ENCODE measurements around the gene SLC13A4. TPM values are rescaled to one million over a fixed set of nuclear protein-coding genes. Genes with fewer than 3 reads are reported as not detected.

The SLC13A4 gene
- total RNA-seq, 1 donor from 2014 or later, result 0.07 TPM

DNA sequence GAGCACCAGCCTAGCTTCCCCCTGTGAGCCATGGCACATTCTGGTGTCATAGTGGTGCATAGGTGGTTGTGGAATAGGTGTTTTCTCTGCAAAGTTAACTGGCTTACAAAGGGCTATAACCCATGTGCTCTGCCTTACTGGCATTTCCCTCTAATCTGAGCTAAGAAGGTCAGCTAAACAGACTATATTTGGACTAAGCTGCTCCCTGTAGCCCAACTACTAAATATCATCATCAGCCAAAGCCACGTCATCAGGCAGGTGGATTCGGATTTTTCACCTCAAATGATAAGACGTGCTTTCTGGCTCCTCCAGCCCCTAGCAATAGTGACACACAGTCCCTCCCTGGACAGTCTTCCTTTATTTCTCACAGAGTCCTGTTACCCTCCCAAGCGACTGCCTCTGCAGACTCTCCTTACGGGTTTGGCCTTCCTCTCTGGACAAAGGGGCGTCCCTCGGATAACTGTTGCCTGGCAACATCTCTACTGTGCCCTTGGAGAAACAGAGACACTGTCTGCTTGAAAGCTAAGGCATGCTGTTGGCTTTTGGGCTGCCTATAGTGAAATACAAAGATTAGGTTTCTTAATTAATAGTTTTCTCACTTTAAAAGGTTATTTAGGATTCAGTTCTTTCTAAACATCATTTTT is 9.1 kb downstream of the SLC13A4 start:
- no peak overlapping the region for H3K9ac ChIP-seq (ENCODE audit: low read length)
- Mint-ChIP-seq H3K27me3 (ENCODE audit: low read depth, unreplicated experiment) (peaks cover 2% of the 10 kb centered on the region), H3K27ac (ENCODE audit: unreplicated experiment) (no peak overlapping the region), H3K9me3 (ENCODE audit: unreplicated experiment) (no peaks in the 10 kb centered on the region), H3K4me3 (ENCODE audit: unreplicated experiment) (no peak overlapping the region), H3K4me1 (ENCODE audit: low read depth, unreplicated experiment) (peaks cover 8% of the 10 kb centered on the region), H3K36me3 (ENCODE audit: low read depth, unreplicated experiment) (no peaks in the 10 kb centered on the region)
- H3K79me2 ChIP-seq (ENCODE audit: insufficient read depth, low read length), result no peaks in the 10 kb centered on the region
- H3K27ac ChIP-seq (ENCODE audit: low read depth, low read length), result no peak overlapping the region
- H3K4me2 ChIP-seq (ENCODE audit: low read length), result no peak overlapping the region
- no peak overlapping the region for H2AFZ ChIP-seq (ENCODE audit: low read depth, low read length)
- H3K36me3 ChIP-seq (ENCODE audit: insufficient read depth, low read length), result no peaks in the 10 kb centered on the region
- TF ChIP-seq EZH2 (IDR thresholded peaks at IDR 0.05; ENCODE audit: insufficient read depth, low read length) (no peak), CTCF (IDR thresholded peaks at IDR 0.05; ENCODE audit: insufficient read depth, low read depth, low read length) (no peak)
- H3K27me3 ChIP-seq (ENCODE audit: insufficient read depth, low read length), result no peaks in the 10 kb centered on the region
- DNase-seq (ENCODE audit: low read depth) (no peak), FAIRE-seq (no peak)
- no peaks in the 10 kb centered on the region for H3K9me3 ChIP-seq (ENCODE audit: insufficient read depth, low read depth, low read length)
- H3K4me3 ChIP-seq (ENCODE audit: insufficient read depth, low read depth, low read length), result no peak overlapping the region
- H4K20me1 ChIP-seq (ENCODE audit: insufficient read depth, low read length), result no peaks in the 10 kb centered on the region
- H3K4me1 ChIP-seq (ENCODE audit: insufficient read depth, low read length), result peaks cover 27% of the 10 kb centered on the region

DNA sequence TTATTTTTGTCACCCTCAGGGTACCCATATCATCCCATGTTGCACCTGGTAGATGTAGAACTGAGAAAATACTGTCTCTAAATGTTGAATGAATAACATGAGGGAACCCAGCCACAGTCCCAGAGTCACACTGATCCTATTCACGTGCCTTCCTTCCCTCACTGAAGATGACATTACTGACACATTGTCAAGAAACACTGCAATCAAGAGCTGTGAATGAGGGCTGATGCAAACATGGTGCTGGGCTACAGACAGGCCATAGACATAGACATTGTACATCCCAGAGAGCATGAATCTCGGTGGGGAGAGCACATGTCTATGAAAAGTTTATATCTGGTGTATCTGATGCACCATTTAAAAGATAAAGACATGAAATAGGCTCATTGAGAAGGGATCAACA is 9.8 kb downstream of the SLC13A4 start:
- H3K4me1 ChIP-seq (ENCODE audit: insufficient read depth, low read length), result peaks cover 31% of the 10 kb centered on the region
- no peaks in the 10 kb centered on the region for H3K36me3 ChIP-seq (ENCODE audit: insufficient read depth, low read length)
- H3K36me3 Mint-ChIP-seq (ENCODE audit: low read depth, unreplicated experiment), result no peaks in the 10 kb centered on the region
- TF ChIP-seq EZH2 (IDR thresholded peaks at IDR 0.05; ENCODE audit: insufficient read depth, low read length) (no peak), CTCF (IDR thresholded peaks at IDR 0.05; ENCODE audit: insufficient read depth, low read depth, low read length) (no peak)
- no peaks in the 10 kb centered on the region for H4K20me1 ChIP-seq (ENCODE audit: insufficient read depth, low read length)
- H3K4me1 Mint-ChIP-seq (ENCODE audit: low read depth, unreplicated experiment), result peaks cover 8% of the 10 kb centered on the region
- H3K4me3 Mint-ChIP-seq (ENCODE audit: unreplicated experiment), result no peak overlapping the region
- no peak overlapping the region for H2AFZ ChIP-seq (ENCODE audit: low read depth, low read length)
- no peaks in the 10 kb centered on the region for H3K9me3 Mint-ChIP-seq (ENCODE audit: unreplicated experiment)
- H3K27me3 Mint-ChIP-seq (ENCODE audit: low read depth, unreplicated experiment), result peaks cover 2% of the 10 kb centered on the region
- H3K4me2 ChIP-seq (ENCODE audit: low read length), result no peak overlapping the region
- no peak overlapping the region for H3K4me3 ChIP-seq (ENCODE audit: insufficient read depth, low read depth, low read length)
- no peaks in the 10 kb centered on the region for H3K79me2 ChIP-seq (ENCODE audit: insufficient read depth, low read length)
- H3K27me3 ChIP-seq (ENCODE audit: insufficient read depth, low read length), result no peaks in the 10 kb centered on the region
- FAIRE-seq, result no peak
- no peaks in the 10 kb centered on the region for H3K9me3 ChIP-seq (ENCODE audit: insufficient read depth, low read depth, low read length)
- no peak overlapping the region for H3K27ac Mint-ChIP-seq (ENCODE audit: unreplicated experiment)
- H3K9ac ChIP-seq (ENCODE audit: low read length), result no peak overlapping the region
- no peak overlapping the region for H3K27ac ChIP-seq (ENCODE audit: low read depth, low read length)
- no peak for DNase-seq (ENCODE audit: low read depth)

GRCh38 chr7:135717693-135718092 is 10.3 kb downstream of the SLC13A4 start:
- Histone ChIP-seq H3K4me2 (ENCODE audit: low read length) (no peak overlapping the region), H3K9me3 (ENCODE audit: insufficient read depth, low read depth, low read length) (no peaks in the 10 kb centered on the region), H3K79me2 (ENCODE audit: insufficient read depth, low read length) (no peaks in the 10 kb centered on the region), H3K36me3 (ENCODE audit: insufficient read depth, low read length) (no peaks in the 10 kb centered on the region), H2AFZ (ENCODE audit: low read depth, low read length) (no peak overlapping the region), H3K9ac (ENCODE audit: low read length) (no peak overlapping the region), H3K27ac (ENCODE audit: low read depth, low read length) (no peak overlapping the region), H3K4me1 (ENCODE audit: insufficient read depth, low read length) (peaks cover 31% of the 10 kb centered on the region), H3K4me3 (ENCODE audit: insufficient read depth, low read depth, low read length) (no peak overlapping the region), H3K27me3 (ENCODE audit: insufficient read depth, low read length) (no peaks in the 10 kb centered on the region), H4K20me1 (ENCODE audit: insufficient read depth, low read length) (no peaks in the 10 kb centered on the region)
- peaks cover 2% of the 10 kb centered on the region for H3K27me3 Mint-ChIP-seq (ENCODE audit: low read depth, unreplicated experiment)
- no peak for TF ChIP-seq CTCF (IDR thresholded peaks at IDR 0.05; ENCODE audit: insufficient read depth, low read depth, low read length)
- H3K4me3 Mint-ChIP-seq (ENCODE audit: unreplicated experiment), result no peak overlapping the region
- DNase-seq (ENCODE audit: low read depth) (no peak), FAIRE-seq (no peak)
- no peaks in the 10 kb centered on the region for H3K9me3 Mint-ChIP-seq (ENCODE audit: unreplicated experiment)
- no peaks in the 10 kb centered on the region for H3K36me3 Mint-ChIP-seq (ENCODE audit: low read depth, unreplicated experiment)
- peaks cover 14% of the 10 kb centered on the region for H3K4me1 Mint-ChIP-seq (ENCODE audit: low read depth, unreplicated experiment)
- no peak overlapping the region for H3K27ac Mint-ChIP-seq (ENCODE audit: unreplicated experiment)

All from astrocyte (in vitro differentiated cells and primary cell).